Measurements from ENCODE around the gene ROBO1. TPM values are rescaled to one million over a fixed set of nuclear protein-coding genes. Genes with fewer than 3 reads are reported as not detected.

The ROBO1 gene
- total and polyA plus RNA-seq, 4 donors, result 1.0 to 30.3 (median 3.9) TPM

DNA sequence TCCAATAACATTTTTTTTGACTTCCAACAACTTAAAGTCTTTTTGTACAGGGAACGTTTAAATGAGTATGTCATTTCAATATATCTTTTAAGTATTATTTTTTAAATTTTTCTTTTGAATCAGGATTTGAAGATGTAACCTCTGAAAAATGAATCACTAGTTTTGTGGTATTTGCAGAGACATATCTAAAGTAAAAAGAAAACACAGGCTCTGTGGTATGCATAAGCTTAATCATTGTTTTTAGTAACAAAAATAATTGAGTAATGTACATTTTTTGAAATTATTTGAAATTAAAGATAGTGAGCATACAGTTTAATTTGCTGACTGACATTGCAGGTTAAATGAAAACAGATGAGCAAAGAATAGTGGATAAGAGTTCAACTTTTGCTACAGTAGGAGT lies 531.3 kb downstream of the ROBO1 start:
- H3K9me3 ChIP-seq (ENCODE audit: control insufficient read depth in 4 of 4, low read length in 3 of 4), result no peaks in the 10 kb centered on the region
- no peak overlapping the region for H3K4me3 ChIP-seq (ENCODE audit: low read depth in 1 of 3, low read length in 3 of 3)
- WGBS, result 76% methylated on average over 1 of the region's 1 CpG
- no peak overlapping the region for H3K27ac ChIP-seq (ENCODE audit: low read depth in 1 of 2, low read length in 2 of 2)
- TF ChIP-seq EGR1 (IDR thresholded peaks at IDR 0.05; ENCODE audit: low read depth in 2 of 2) (no peak), YY1 (IDR thresholded peaks at IDR 0.05) (no peak), GABPA (IDR thresholded peaks at IDR 0.05 in 1 of 2, conservative IDR thresholded peaks at IDR 0.05 in 1 of 2) (no peak), SP1 (IDR thresholded peaks at IDR 0.05) (no peak), FOXA2 (IDR thresholded peaks at IDR 0.05) (no peak), TAF1 (conservative IDR thresholded peaks at IDR 0.05) (no peak), RXRA (IDR thresholded peaks at IDR 0.05) (no peak), HNF4G (IDR thresholded peaks at IDR 0.05) (no peak), FOXA1 (IDR thresholded peaks at IDR 0.05) (no peak), JUND (IDR thresholded peaks at IDR 0.05) (no peak), NR2F2 (IDR thresholded peaks at IDR 0.05) (no peak), RAD21 (IDR thresholded peaks at IDR 0.05) (no peak), HNF4A (conservative IDR thresholded peaks at IDR 0.05) (no peak)
- TF ChIP-seq, protein P1, sequence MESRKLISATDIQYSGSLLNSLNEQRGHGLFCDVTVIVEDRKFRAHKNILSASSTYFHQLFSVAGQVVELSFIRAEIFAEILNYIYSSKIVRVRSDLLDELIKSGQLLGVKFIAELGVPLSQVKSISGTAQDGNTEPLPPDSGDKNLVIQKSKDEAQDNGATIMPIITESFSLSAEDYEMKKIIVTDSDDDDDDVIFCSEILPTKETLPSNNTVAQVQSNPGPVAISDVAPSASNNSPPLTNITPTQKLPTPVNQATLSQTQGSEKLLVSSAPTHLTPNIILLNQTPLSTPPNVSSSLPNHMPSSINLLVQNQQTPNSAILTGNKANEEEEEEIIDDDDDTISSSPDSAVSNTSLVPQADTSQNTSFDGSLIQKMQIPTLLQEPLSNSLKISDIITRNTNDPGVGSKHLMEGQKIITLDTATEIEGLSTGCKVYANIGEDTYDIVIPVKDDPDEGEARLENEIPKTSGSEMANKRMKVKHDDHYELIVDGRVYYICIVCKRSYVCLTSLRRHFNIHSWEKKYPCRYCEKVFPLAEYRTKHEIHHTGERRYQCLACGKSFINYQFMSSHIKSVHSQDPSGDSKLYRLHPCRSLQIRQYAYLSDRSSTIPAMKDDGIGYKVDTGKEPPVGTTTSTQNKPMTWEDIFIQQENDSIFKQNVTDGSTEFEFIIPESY (IDR thresholded peaks at IDR 0.05), result no peak
- TF ChIP-seq, protein P2, sequence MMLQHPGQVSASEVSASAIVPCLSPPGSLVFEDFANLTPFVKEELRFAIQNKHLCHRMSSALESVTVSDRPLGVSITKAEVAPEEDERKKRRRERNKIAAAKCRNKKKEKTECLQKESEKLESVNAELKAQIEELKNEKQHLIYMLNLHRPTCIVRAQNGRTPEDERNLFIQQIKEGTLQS (IDR thresholded peaks at IDR 0.05), result no peak
- TF ChIP-seq, protein P3, sequence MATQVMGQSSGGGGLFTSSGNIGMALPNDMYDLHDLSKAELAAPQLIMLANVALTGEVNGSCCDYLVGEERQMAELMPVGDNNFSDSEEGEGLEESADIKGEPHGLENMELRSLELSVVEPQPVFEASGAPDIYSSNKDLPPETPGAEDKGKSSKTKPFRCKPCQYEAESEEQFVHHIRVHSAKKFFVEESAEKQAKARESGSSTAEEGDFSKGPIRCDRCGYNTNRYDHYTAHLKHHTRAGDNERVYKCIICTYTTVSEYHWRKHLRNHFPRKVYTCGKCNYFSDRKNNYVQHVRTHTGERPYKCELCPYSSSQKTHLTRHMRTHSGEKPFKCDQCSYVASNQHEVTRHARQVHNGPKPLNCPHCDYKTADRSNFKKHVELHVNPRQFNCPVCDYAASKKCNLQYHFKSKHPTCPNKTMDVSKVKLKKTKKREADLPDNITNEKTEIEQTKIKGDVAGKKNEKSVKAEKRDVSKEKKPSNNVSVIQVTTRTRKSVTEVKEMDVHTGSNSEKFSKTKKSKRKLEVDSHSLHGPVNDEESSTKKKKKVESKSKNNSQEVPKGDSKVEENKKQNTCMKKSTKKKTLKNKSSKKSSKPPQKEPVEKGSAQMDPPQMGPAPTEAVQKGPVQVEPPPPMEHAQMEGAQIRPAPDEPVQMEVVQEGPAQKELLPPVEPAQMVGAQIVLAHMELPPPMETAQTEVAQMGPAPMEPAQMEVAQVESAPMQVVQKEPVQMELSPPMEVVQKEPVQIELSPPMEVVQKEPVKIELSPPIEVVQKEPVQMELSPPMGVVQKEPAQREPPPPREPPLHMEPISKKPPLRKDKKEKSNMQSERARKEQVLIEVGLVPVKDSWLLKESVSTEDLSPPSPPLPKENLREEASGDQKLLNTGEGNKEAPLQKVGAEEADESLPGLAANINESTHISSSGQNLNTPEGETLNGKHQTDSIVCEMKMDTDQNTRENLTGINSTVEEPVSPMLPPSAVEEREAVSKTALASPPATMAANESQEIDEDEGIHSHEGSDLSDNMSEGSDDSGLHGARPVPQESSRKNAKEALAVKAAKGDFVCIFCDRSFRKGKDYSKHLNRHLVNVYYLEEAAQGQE (IDR thresholded peaks at IDR 0.05), result no peak
- TF ChIP-seq, protein P4, sequence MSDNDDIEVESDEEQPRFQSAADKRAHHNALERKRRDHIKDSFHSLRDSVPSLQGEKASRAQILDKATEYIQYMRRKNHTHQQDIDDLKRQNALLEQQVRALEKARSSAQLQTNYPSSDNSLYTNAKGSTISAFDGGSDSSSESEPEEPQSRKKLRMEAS (IDR thresholded peaks at IDR 0.05), result no peak
- TF ChIP-seq, protein P5, sequence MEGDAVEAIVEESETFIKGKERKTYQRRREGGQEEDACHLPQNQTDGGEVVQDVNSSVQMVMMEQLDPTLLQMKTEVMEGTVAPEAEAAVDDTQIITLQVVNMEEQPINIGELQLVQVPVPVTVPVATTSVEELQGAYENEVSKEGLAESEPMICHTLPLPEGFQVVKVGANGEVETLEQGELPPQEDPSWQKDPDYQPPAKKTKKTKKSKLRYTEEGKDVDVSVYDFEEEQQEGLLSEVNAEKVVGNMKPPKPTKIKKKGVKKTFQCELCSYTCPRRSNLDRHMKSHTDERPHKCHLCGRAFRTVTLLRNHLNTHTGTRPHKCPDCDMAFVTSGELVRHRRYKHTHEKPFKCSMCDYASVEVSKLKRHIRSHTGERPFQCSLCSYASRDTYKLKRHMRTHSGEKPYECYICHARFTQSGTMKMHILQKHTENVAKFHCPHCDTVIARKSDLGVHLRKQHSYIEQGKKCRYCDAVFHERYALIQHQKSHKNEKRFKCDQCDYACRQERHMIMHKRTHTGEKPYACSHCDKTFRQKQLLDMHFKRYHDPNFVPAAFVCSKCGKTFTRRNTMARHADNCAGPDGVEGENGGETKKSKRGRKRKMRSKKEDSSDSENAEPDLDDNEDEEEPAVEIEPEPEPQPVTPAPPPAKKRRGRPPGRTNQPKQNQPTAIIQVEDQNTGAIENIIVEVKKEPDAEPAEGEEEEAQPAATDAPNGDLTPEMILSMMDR (IDR thresholded peaks at IDR 0.05; ENCODE audit: low read depth, low read length, missing input control), result no peak
- H3K36me3 ChIP-seq (ENCODE audit: control insufficient read depth in 4 of 4, insufficient read depth in 3 of 4, low read depth in 1 of 4, low read length in 3 of 4), result no peaks in the 10 kb centered on the region
- H3K9ac ChIP-seq (ENCODE audit: low read depth in 1 of 2, low read length in 2 of 2), result no peak overlapping the region
- DNase-seq (ENCODE audit: low spot score), result no peak
- no peaks in the 10 kb centered on the region for H3K4me1 ChIP-seq (ENCODE audit: control insufficient read depth in 4 of 4, insufficient read depth in 4 of 4, low read length in 3 of 4)
- H3K27me3 ChIP-seq (ENCODE audit: control insufficient read depth in 4 of 4, insufficient read depth in 4 of 4, low read length in 3 of 4), result no peaks in the 10 kb centered on the region
